Measurements from ENCODE around the gene KMT5B.

Gene KMT5B

GRCh38 chr11:68215524-68216170 is 2.6 kb upstream of the KMT5B start:
- DNase-seq = no peak

- DNase-seq = no peak
Measured at GRCh38 chr11:68215087-68215445, 2.0 kb upstream of the KMT5B start.

- DNase-seq = no peak
Measured at GRCh38 chr11:68214173-68215086, 1.3 kb upstream of the KMT5B start.

DNA sequence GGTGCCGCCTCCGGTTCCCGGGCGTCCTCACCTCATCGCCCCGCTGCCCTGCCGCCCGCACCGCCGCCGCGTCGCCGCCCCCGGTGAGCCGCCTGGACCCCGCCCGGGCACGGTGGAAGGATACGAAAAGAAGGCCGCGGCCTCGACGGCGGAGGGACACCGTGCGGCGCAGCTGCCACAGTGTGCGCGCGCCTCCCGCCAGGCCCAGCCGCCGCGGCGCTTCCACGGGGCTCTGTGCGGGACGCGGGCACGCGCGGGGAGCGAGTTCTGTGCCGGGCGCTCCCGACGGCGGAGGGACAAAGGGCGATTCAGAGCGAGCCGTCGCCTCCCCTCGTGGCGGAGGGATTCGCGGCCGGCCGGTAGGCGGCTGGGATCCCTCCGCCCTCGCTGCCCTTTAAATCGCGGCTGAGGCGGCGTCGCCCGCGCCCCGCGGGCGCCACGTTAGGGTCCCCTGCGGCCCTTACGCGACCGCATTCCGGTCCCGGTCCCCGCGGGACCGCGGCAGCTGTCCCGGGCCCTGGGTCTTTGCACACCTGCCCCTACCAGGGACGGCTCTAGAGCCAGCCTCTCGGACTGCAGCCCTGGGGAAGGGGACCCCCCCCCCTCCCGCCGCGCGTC is 568 bp upstream of the KMT5B start:
- DNase-seq = peak; percentile 75

GRCh38 chr11:68212421-68213134 is 518 bp downstream of the KMT5B start:
- DNase-seq = peak; percentile 15

GRCh38 chr11:68211546-68211945 is 1.6 kb downstream of the KMT5B start:
- no peak for DNase-seq

DNA sequence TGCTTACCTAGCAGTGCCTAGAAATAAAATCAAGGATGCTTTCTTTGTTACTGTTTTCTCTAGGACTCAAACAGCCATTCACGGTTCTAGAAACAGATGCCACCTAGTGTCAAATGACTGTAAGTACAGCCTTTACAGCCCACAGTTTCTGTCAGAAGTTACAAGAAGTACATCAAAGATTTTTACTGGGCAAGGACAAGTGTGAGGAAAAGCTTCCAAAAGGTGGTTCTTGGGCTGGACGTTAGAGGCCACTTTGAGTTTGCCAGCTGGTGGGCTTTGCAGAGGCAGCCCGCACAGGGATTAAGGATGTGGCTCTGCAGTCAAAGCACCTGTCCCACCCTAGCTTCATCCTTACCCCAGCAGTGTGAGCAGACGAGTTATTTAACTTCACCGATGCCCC is 6.9 kb downstream of the KMT5B start:
- DNase-seq = peak; percentile 57

- DNase-seq = no peak
Measured at GRCh38 chr11:68204402-68204801, 8.7 kb downstream of the KMT5B start.

DNA sequence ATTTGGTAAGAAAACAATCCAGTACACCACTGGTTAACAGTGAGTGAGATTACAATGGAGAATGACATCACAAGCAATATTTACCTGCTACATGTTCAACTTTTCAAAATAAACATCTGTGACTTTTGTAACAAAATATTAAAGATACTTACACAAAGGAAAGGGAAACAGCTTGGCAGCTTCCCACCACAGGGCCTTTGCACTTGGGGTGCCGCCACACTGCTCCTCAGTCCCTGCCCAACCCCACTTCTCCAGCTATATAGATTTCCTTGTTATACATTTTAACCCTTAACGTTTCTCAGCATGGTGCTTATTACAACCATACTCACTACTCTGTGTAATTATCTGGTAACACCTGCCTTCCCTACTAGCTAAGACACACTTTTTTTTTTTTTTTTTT is 10.9 kb downstream of the KMT5B start:
- no peak for DNase-seq

GRCh38 chr11:68201492-68201891 is 11.6 kb downstream of the KMT5B start:
- DNase-seq = no peak

GRCh38 chr11:68200639-68201038 is 12.5 kb downstream of the KMT5B start:
- DNase-seq = no peak

GRCh38 chr11:68199295-68199987 is 13.7 kb downstream of the KMT5B start:
- DNase-seq = no peak

DNA sequence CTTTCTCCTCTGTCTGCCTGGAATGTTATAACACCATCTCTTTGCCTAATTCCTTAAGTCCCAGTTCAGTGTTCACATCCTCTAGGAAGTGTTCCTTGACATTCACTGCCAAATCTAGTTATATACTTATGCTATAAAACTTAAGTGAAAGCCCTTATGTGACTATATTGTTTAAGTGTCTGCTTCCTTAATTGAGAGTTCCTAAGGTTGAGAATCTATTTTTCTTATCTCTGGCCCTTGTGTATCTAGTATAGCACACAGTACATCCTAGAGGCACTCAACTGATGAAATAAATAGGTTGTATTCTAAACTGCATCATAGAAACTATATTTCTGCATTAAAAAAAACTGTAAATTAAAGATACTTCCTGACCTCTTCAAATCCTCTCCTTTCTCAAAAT is 16.9 kb downstream of the KMT5B start:
- no peak for DNase-seq

GRCh38 chr11:68194675-68195294 is 18.3 kb downstream of the KMT5B start:
- peak; percentile 4 for DNase-seq

GRCh38 chr11:68193018-68193417 is 20.1 kb downstream of the KMT5B start:
- DNase-seq = no peak

GRCh38 chr11:68191661-68192579 is 21.2 kb downstream of the KMT5B start:
- no peak for DNase-seq

DNA sequence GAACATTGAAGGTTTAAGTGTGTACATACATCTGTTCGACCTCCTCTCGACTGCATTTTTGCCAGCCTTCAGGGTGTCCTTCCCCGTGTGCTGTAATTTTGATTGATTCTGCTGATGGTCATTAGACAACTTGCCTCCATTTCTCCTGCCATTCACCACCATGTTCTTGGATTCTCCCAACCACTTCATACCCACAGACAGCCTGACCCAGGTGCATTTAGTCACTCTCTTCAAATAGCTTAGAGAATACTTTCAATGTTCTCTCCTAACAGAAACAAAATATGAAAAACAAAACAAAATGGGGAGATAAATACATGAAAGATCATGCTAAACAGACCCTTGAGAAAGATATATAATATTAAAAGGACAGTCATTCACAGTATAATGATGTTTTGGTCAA is 23.2 kb downstream of the KMT5B start:
- no peak for DNase-seq

- DNase-seq = no peak
Measured at GRCh38 chr11:68189082-68189481, 24.0 kb downstream of the KMT5B start.

DNA sequence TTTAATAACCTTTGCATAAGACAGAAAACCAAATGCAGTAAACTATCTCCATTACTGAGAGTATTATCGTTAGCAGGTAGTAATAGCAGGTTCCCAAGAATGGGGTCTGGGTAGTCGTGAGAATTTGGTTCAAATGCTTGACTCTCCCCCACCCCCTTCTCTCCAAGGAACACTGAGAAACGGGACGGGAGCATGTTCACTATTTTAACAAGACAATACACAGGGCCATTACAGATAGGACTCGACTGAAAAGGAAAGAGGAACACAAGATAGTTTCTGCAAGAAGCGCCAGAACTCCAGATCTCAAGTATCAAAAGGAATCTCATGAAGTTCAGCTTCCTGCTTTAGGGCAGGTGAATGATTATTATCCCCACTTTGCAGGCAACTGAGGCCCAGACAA is 27.0 kb downstream of the KMT5B start:
- DNase-seq = no peak

DNA sequence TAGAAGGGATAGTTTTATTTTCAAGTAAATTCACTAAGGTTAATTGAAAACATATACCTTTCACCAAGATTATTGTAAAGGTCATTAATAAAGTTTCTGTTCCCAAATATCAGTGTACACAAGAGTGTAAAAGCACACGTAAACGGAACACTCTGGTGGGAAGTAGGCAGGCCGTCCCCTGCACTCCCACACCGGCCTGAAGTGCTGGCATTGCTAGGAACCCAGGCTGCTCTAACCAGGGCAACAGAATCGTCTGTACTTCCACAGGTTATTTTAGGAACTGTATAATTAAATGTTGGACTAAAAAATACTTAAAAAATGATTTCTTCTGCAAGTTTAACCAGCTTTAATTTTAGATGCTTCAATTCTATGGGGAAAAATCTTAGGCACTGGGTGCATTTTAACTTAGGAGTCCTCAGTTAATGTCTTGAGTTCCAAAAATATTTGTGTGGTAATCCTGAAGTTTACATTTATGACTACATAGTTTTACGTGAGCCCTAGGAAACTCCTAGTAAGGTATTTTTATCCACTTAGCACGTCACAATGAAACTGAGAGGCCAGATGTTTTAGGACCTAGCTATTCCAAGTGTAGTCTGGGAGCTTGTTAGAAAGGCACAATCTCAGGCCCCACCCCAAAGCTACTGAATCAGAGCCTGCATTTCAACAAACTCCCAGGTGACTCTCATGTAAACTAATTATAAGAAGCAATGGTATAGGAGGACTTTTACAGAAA is 31.2 kb downstream of the KMT5B start:
- DNase-seq = no peak

Data from NCI-H2029 treated with DMSO at 0.1 percent for 48 hours (cell line).